Epithelial cell of prostate (primary cell): ENCODE results near the gene MRPS23.

Experiments
- DNase-seq: peaks from one replicate; pipeline ENCODE4 v3.0.0-alpha.2; 2011; ENCODE audit warnings: low read depth, low spot score
- H3K27ac ChIP-seq: fragments of 450-650 bp; 2 replicates; pipeline ENCODE4 v1.5.1; 2017; ENCODE audit warnings: mild to moderate bottlenecking

MRPS23 gene

GRCh38 chr17:57866723-57867122 lies 16.9 kb upstream of the MRPS23 start:
- no peak overlapping the region for H3K27ac ChIP-seq
- DNase-seq = no peak

GRCh38 chr17:57866319-57866718 lies 16.5 kb upstream of the MRPS23 start:
- no peak for DNase-seq
- H3K27ac ChIP-seq = no peak overlapping the region

GRCh38 chr17:57864273-57864672 lies 14.4 kb upstream of the MRPS23 start:
- H3K27ac ChIP-seq = no peak overlapping the region
- DNase-seq = no peak

GRCh38 chr17:57862694-57863667 lies 13.1 kb upstream of the MRPS23 start:
- no peak overlapping the region for H3K27ac ChIP-seq
- DNase-seq = no peak

GRCh38 chr17:57861790-57862693 lies 12.2 kb upstream of the MRPS23 start:
- no peak overlapping the region for H3K27ac ChIP-seq
- no peak for DNase-seq

GRCh38 chr17:57861000-57861789 lies 11.4 kb upstream of the MRPS23 start:
- no peak overlapping the region for H3K27ac ChIP-seq
- DNase-seq = no peak

- DNase-seq = no peak
- no peak overlapping the region for H3K27ac ChIP-seq
Measured at GRCh38 chr17:57860414-57860999, 10.7 kb upstream of the MRPS23 start.

GRCh38 chr17:57859601-57860413 lies 10.0 kb upstream of the MRPS23 start:
- no peak overlapping the region for H3K27ac ChIP-seq
- DNase-seq = no peak

- no peak overlapping the region for H3K27ac ChIP-seq
- no peak for DNase-seq
Measured at GRCh38 chr17:57858838-57859237, 9.0 kb upstream of the MRPS23 start.

- DNase-seq = no peak
- H3K27ac ChIP-seq = no peak overlapping the region
Measured at GRCh38 chr17:57856792-57857620, 7.2 kb upstream of the MRPS23 start.

GRCh38 chr17:57855391-57856035 lies 5.7 kb upstream of the MRPS23 start:
- no peak for DNase-seq
- no peak overlapping the region for H3K27ac ChIP-seq

GRCh38 chr17:57853695-57854094 lies 3.9 kb upstream of the MRPS23 start:
- H3K27ac ChIP-seq = no peak overlapping the region
- DNase-seq = no peak

- no peak for DNase-seq
- no peak overlapping the region for H3K27ac ChIP-seq
Measured at GRCh38 chr17:57852955-57853328, 3.1 kb upstream of the MRPS23 start.

GRCh38 chr17:57852092-57852954 lies 2.5 kb upstream of the MRPS23 start:
- no peak overlapping the region for H3K27ac ChIP-seq
- no peak for DNase-seq

- peak overlapping the region; percentile 71 for H3K27ac ChIP-seq
- no peak for DNase-seq
Measured at GRCh38 chr17:57849163-57849873, 526 bp downstream of the MRPS23 start.
